Testis (tissue), 3 donors: ENCODE measurements around the gene CPNE4. TPM values are rescaled to one million over a fixed set of nuclear protein-coding genes. Genes with fewer than 3 reads are reported as not detected.

Experiments used
- DNase-seq: peaks from one replicate; pipeline ENCODE4 v3.0.0-alpha.2; 2019
- H3K27ac ChIP-seq, 2 donors: fragments of 200-600 bp; sonication (generic); one replicate each; pipeline ENCODE4 v1.5.1; 2019
- H3K27me3 ChIP-seq: fragments of 200-600 bp; sonication (generic); one replicate; pipeline ENCODE4 v1.5.1; 2019
- H3K36me3 ChIP-seq: fragments of 200-600 bp; sonication (generic); one replicate; pipeline ENCODE4 v1.5.1; 2017; ENCODE audit warnings: low read depth; ENCODE audit errors: missing control alignments
- H3K4me1 ChIP-seq: fragments of 200-600 bp; sonication (generic); one replicate; pipeline ENCODE4 v1.5.1; 2019
- H3K4me3 ChIP-seq, 2 donors: fragments of 200-600 bp; sonication (generic); one replicate each; pipeline ENCODE4 v1.5.1; 2017 to 2019
- H3K9me3 ChIP-seq: fragments of 200-600 bp; sonication (generic); one replicate; pipeline ENCODE4 v1.5.1; 2017
- POLR2A ChIP-seq: fragments of 450-650 bp; IDR thresholded peaks from one replicate; pipeline ENCODE4 v1.6.1; 2017; ENCODE audit warnings: antibody characterized with exemption, mild to moderate bottlenecking, moderate library complexity
- WGBS, 2 donors: methylation state at CpG; one replicate each; pipeline ENCODE4 v1.1.5; 2018; 5-methylcytosine and 5-hydroxymethylcytosine counted together
- intact Hi-C: fragments of 100-400 bp; cut with DNase I; formaldehyde crosslinking; loops from one replicate; pipeline ENCODE4 v1.15.1; 2023; ENCODE audit warnings: low total_unique reads
- polyA plus RNA-seq: library from polyadenylated mRNA; stranded (reverse); fragments of 350-450 nt; fragmentation: Illumina TruSeq; extraction: RNeasy Lipid Tissue Mini Kit (QIAGEN cat#74804); gene quantifications from one replicate; pipeline ENCODE4 v1.2.3, GENCODE V29; 2014; ENCODE audit warnings: low read depth, low replicate concordance; ENCODE audit not compliant: insufficient read depth
- total RNA-seq, 2 donors: library from RNA; depleted of rRNA; stranded (reverse); fragments of >200 nt; gene quantifications; one replicate each; pipeline ENCODE4 v1.2.3, GENCODE V29; 2016
- TF ChIP-seq, protein P1 (sequence below), 3 experiments: fragments of 450-650 bp in 2 of 3; fragments of 200-600 bp in 1 of 3; sonication (generic) in 1 of 3; IDR thresholded peaks; one replicate each; pipeline ENCODE4 v1.5.1; 2016 to 2019; ENCODE audit warnings: antibody characterized with exemption in 3 of 3, mild to moderate bottlenecking in 2 of 3, moderate library complexity in 1 of 3

Gene CPNE4
- total and polyA plus RNA-seq, 3 donors from 2014 or later, result 2.4 to 8.4 (median 4.5) TPM

DNA sequence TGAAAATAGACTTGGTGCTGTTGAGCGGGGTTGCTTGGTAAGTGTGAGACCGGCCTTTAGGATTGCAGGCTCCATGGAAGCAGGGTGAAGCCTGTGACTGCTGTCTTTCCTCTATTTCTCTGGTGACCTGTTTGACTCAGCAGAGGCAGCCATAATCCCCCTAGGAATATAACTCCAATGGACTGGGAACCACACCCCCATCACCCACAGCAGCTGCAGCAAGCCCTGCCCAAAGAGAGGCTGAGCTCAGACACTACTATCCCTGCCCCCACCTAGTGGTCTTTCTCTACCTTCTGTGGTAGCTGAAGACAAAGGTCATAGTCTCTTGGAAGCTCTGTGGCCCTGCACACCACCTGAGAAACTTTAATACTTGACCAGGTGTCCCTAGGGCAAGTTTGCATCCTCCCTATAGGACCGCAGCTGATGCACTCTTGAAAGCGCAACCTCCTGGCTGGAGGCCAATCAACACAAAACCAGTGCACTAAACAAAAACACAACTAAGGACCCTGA is 398.5 kb downstream of the CPNE4 start:
- Histone ChIP-seq H3K4me1 (no peaks in the 10 kb centered on the region), H3K36me3 (no peaks in the 10 kb centered on the region), H3K4me3 (no peak overlapping the region), H3K27ac (no peak overlapping the region), H3K27me3 (no peaks in the 10 kb centered on the region), H3K9me3 (no peaks in the 10 kb centered on the region)
- TF ChIP-seq, protein P1, sequence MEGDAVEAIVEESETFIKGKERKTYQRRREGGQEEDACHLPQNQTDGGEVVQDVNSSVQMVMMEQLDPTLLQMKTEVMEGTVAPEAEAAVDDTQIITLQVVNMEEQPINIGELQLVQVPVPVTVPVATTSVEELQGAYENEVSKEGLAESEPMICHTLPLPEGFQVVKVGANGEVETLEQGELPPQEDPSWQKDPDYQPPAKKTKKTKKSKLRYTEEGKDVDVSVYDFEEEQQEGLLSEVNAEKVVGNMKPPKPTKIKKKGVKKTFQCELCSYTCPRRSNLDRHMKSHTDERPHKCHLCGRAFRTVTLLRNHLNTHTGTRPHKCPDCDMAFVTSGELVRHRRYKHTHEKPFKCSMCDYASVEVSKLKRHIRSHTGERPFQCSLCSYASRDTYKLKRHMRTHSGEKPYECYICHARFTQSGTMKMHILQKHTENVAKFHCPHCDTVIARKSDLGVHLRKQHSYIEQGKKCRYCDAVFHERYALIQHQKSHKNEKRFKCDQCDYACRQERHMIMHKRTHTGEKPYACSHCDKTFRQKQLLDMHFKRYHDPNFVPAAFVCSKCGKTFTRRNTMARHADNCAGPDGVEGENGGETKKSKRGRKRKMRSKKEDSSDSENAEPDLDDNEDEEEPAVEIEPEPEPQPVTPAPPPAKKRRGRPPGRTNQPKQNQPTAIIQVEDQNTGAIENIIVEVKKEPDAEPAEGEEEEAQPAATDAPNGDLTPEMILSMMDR (IDR thresholded peaks at IDR 0.05), result no peak
- no peak for TF ChIP-seq POLR2A
- no peak for DNase-seq
- WGBS, 2 donors, result 78 to 81% methylated on average over 2 to 4 of the region's 4 CpGs
- intact Hi-C loops, result no loop called here

DNA sequence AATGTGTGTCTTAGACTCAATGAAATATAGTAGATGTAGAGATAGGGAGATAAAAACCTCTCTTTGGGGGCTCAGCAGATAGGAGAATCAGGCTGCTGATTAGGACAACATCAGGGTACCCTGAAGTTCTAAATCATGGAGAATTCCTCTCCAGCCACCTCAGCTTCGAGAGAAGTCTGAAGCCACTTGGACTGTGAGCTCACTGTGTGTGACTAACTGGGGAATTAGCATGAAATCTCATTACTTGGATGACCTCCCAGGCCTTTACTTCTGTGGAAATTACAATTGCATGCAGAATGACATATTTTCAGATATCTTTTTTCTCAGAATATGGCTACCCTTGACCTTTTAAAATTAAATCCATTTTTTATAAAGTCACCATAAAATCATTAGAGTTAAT is 404.0 kb downstream of the CPNE4 start:
- Histone ChIP-seq H3K27ac (no peak overlapping the region), H3K36me3 (no peaks in the 10 kb centered on the region), H3K27me3 (no peaks in the 10 kb centered on the region), H3K4me3 (no peak overlapping the region), H3K9me3 (no peaks in the 10 kb centered on the region), H3K4me1 (no peaks in the 10 kb centered on the region)
- WGBS, 2 donors, result 71 to 92% methylated on average over 1 of the region's 1 CpG
- DNase-seq, result no peak
- intact Hi-C loops, result no loop called here
- TF ChIP-seq, protein P1 (IDR thresholded peaks at IDR 0.05), result no peak
- no peak for TF ChIP-seq POLR2A

DNA sequence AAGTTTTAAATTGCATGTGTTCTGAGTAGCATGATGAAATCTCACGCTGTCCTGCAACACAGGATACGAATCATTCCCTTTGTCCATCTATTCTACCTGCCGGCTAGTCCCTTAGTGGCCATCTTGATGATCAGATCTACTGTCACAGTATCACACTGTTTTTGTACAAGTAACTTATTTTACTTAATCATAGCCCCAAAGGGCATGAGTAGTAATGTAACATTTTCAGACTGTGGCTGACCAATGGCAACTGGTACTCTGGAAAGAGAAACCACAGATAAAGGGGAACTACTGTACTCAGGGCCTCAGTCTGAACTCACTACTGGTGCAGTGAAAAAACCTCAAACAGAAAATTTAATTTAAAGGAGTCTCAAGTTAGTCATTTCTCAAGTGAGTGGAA is 404.7 kb downstream of the CPNE4 start:
- no peak for TF ChIP-seq POLR2A
- TF ChIP-seq, protein P1 (IDR thresholded peaks at IDR 0.05), result no peak
- DNase-seq, result no peak
- H3K27ac ChIP-seq, result no peak overlapping the region

GRCh38 chr3:131623431-131623830 is 411.4 kb downstream of the CPNE4 start:
- WGBS, 2 donors, result 81 to 90% methylated on average over 1 of the region's 1 CpG
- H3K4me3 ChIP-seq, result no peak overlapping the region
- TF ChIP-seq POLR2A, result no peak
- TF ChIP-seq, protein P1 (IDR thresholded peaks at IDR 0.05), result no peak
- H3K4me1 ChIP-seq, result no peaks in the 10 kb centered on the region
- no peaks in the 10 kb centered on the region for H3K9me3 ChIP-seq
- intact Hi-C loops, result no loop called here
- H3K27me3 ChIP-seq, result no peaks in the 10 kb centered on the region
- H3K27ac ChIP-seq, result no peak overlapping the region
- DNase-seq, result no peak
- no peaks in the 10 kb centered on the region for H3K36me3 ChIP-seq

More for the DNA sequence above, 404.7 kb downstream of the CPNE4 start:
- WGBS, 2 donors, result 80 to 86% methylated on average over 3 of the region's 3 CpGs
- no peak overlapping the region for H3K4me3 ChIP-seq
- H3K4me1 ChIP-seq, result no peaks in the 10 kb centered on the region
- intact Hi-C loops, result no loop called here
- H3K9me3 ChIP-seq, result no peaks in the 10 kb centered on the region
- no peaks in the 10 kb centered on the region for H3K36me3 ChIP-seq
- no peaks in the 10 kb centered on the region for H3K27me3 ChIP-seq

GRCh38 chr3:131622726-131623125 is 412.1 kb downstream of the CPNE4 start:
- H3K4me1 ChIP-seq, result no peaks in the 10 kb centered on the region
- no peaks in the 10 kb centered on the region for H3K9me3 ChIP-seq
- no peak overlapping the region for H3K27ac ChIP-seq
- TF ChIP-seq POLR2A, result no peak
- TF ChIP-seq, protein P1 (IDR thresholded peaks at IDR 0.05), result no peak
- no peak for DNase-seq
- no peaks in the 10 kb centered on the region for H3K27me3 ChIP-seq
- 90 to 93% methylated on average over 5 of the region's 5 CpGs for WGBS, 2 donors
- intact Hi-C loops, result no loop called here
- no peak overlapping the region for H3K4me3 ChIP-seq
- no peaks in the 10 kb centered on the region for H3K36me3 ChIP-seq
